Uterus (tissue), 2 donors: ENCODE results near the gene ERLEC1.
"Not testable (repeated sequence)": the region's sequence is repeated elsewhere in the genome, so short reads cannot be mapped to it uniquely, and the experiment has no call there.

Source experiments
- POLR2A ChIP-seq, 2 donors: fragments of 450-650 bp; IDR thresholded peaks; one replicate each; pipeline ENCODE4 v1.6.1; 2016; ENCODE audit warnings: antibody characterized with exemption in 2 of 2, mild to moderate bottlenecking in 1 of 2, moderate library complexity in 1 of 2
- TF ChIP-seq, protein P1 (sequence below), 4 experiments: fragments of 200-600 bp in 2 of 4; fragments of 450-650 bp in 2 of 4; sonication (generic) in 2 of 4; IDR thresholded peaks; one replicate each; pipeline ENCODE4 v1.5.1; 2016 to 2019; ENCODE audit warnings: antibody characterized with exemption in 4 of 4, mild to moderate bottlenecking in 2 of 4, moderate library complexity in 1 of 4

DNA sequence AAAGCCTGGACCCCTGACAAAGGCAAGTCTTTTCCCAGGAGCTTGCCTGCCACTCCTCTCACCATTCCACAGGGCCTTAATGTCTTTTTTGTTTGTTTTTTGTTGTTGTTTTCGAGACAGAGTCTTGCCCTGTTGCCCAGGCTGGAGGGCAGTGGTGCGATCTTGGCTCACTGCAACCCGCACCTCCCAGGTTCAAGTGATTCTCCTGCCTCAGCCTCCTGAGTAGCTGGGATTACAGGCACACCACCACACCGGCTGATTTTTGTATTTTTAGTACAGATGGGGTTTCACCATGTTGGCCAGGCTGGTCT lies 43.1 kb downstream of the ERLEC1 start:
- not testable (repeated sequence) for TF ChIP-seq POLR2A (IDR thresholded peaks at IDR 0.05)
- TF ChIP-seq, protein P1, sequence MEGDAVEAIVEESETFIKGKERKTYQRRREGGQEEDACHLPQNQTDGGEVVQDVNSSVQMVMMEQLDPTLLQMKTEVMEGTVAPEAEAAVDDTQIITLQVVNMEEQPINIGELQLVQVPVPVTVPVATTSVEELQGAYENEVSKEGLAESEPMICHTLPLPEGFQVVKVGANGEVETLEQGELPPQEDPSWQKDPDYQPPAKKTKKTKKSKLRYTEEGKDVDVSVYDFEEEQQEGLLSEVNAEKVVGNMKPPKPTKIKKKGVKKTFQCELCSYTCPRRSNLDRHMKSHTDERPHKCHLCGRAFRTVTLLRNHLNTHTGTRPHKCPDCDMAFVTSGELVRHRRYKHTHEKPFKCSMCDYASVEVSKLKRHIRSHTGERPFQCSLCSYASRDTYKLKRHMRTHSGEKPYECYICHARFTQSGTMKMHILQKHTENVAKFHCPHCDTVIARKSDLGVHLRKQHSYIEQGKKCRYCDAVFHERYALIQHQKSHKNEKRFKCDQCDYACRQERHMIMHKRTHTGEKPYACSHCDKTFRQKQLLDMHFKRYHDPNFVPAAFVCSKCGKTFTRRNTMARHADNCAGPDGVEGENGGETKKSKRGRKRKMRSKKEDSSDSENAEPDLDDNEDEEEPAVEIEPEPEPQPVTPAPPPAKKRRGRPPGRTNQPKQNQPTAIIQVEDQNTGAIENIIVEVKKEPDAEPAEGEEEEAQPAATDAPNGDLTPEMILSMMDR (IDR thresholded peaks at IDR 0.05) = not testable (repeated sequence)
